Measurements from ENCODE around the gene LSM8.
A peak's percentile ranks its signal among the peaks of the same experiment; 100 is the strongest.

LSM8 gene

GRCh38 chr7:118185163-118185860 lies 1.3 kb downstream of the LSM8 start:
- H3K4me2 ChIP-seq = peak overlapping the region; percentile 99
- TF ChIP-seq CTCF (conservative IDR thresholded peaks at IDR 0.05; ENCODE audit: low read depth, low read length) = no peak
- no peaks in the 10 kb centered on the region for H4K20me1 ChIP-seq (ENCODE audit: insufficient read depth)
- H2AFZ ChIP-seq (ENCODE audit: low read depth) = no peak overlapping the region
- H3K4me1 ChIP-seq (ENCODE audit: low read depth, poor library complexity, severe bottlenecking) = peaks cover 30% of the 10 kb centered on the region
- no peak overlapping the region; the same call in 1 of the 2 replicates for H3K27ac ChIP-seq
- H3K79me2 ChIP-seq (ENCODE audit: insufficient read depth, low read depth) = peaks cover 43% of the 10 kb centered on the region
- H3K36me3 ChIP-seq (ENCODE audit: insufficient read depth) = peaks cover 9% of the 10 kb centered on the region; the same call in 1 of the 2 replicates
- peak overlapping the region; percentile 84 for H3K9ac ChIP-seq
- H3K4me3 ChIP-seq (IDR thresholded peaks at IDR 0.05; ENCODE audit: insufficient read depth, low read depth, low read length) = no peak overlapping the region
- H3K27me3 ChIP-seq (ENCODE audit: insufficient read depth, low read depth) = no peaks in the 10 kb centered on the region

- Histone ChIP-seq H3K4me1 (ENCODE audit: low read depth, poor library complexity, severe bottlenecking) (peaks cover 30% of the 10 kb centered on the region), H3K4me3 (IDR thresholded peaks at IDR 0.05; ENCODE audit: insufficient read depth, low read depth, low read length) (no peak overlapping the region), H3K9ac (no peak overlapping the region), H3K36me3 (ENCODE audit: insufficient read depth) (peaks cover 9% of the 10 kb centered on the region; the same call in 1 of the 2 replicates), H2AFZ (ENCODE audit: low read depth) (no peak overlapping the region), H3K79me2 (ENCODE audit: insufficient read depth, low read depth) (peaks cover 43% of the 10 kb centered on the region), H4K20me1 (ENCODE audit: insufficient read depth) (no peaks in the 10 kb centered on the region), H3K4me2 (peak overlapping the region; percentile 99), H3K27ac (no peak overlapping the region), H3K27me3 (ENCODE audit: insufficient read depth, low read depth) (no peaks in the 10 kb centered on the region)
- TF ChIP-seq CTCF (conservative IDR thresholded peaks at IDR 0.05; ENCODE audit: low read depth, low read length) = no peak
These were observed 2.5 kb downstream of the LSM8 start for GRCh38 chr7:118186501-118186900.

GRCh38 chr7:118194571-118194970 lies 10.6 kb downstream of the LSM8 start:
- Histone ChIP-seq H3K36me3 (ENCODE audit: insufficient read depth) (no peaks in the 10 kb centered on the region), H2AFZ (ENCODE audit: low read depth) (no peak overlapping the region), H3K4me2 (no peak overlapping the region), H4K20me1 (ENCODE audit: insufficient read depth) (no peaks in the 10 kb centered on the region), H3K79me2 (ENCODE audit: insufficient read depth, low read depth) (no peaks in the 10 kb centered on the region), H3K27me3 (ENCODE audit: insufficient read depth, low read depth) (no peaks in the 10 kb centered on the region), H3K4me3 (IDR thresholded peaks at IDR 0.05; ENCODE audit: insufficient read depth, low read depth, low read length) (no peak overlapping the region), H3K4me1 (ENCODE audit: low read depth, poor library complexity, severe bottlenecking) (no peaks in the 10 kb centered on the region), H3K9ac (no peak overlapping the region), H3K27ac (no peak overlapping the region)
- TF ChIP-seq CTCF (conservative IDR thresholded peaks at IDR 0.05; ENCODE audit: low read depth, low read length) = no peak

GRCh38 chr7:118195837-118196474 lies 12.0 kb downstream of the LSM8 start:
- Histone ChIP-seq H3K27ac (no peak overlapping the region), H3K36me3 (ENCODE audit: insufficient read depth) (no peaks in the 10 kb centered on the region), H3K4me2 (no peak overlapping the region), H4K20me1 (ENCODE audit: insufficient read depth) (no peaks in the 10 kb centered on the region), H3K79me2 (ENCODE audit: insufficient read depth, low read depth) (no peaks in the 10 kb centered on the region), H3K9ac (no peak overlapping the region), H3K4me3 (IDR thresholded peaks at IDR 0.05; ENCODE audit: insufficient read depth, low read depth, low read length) (no peak overlapping the region), H3K4me1 (ENCODE audit: low read depth, poor library complexity, severe bottlenecking) (no peaks in the 10 kb centered on the region), H2AFZ (ENCODE audit: low read depth) (no peak overlapping the region), H3K27me3 (ENCODE audit: insufficient read depth, low read depth) (no peaks in the 10 kb centered on the region)
- TF ChIP-seq CTCF (conservative IDR thresholded peaks at IDR 0.05; ENCODE audit: low read depth, low read length) = peak; percentile 91
